GM12801 (cell line): Measurements from ENCODE around the gene HEPHL1.

ENCODE experiments used
- TF ChIP-seq, protein P1 (sequence below): IDR thresholded peaks from one replicate; pipeline ENCODE4 v1.5.1; 2011; ENCODE audit warnings: control low read depth; ENCODE audit not compliant: insufficient read length; ENCODE audit errors: extremely low read depth

HEPHL1 gene

DNA sequence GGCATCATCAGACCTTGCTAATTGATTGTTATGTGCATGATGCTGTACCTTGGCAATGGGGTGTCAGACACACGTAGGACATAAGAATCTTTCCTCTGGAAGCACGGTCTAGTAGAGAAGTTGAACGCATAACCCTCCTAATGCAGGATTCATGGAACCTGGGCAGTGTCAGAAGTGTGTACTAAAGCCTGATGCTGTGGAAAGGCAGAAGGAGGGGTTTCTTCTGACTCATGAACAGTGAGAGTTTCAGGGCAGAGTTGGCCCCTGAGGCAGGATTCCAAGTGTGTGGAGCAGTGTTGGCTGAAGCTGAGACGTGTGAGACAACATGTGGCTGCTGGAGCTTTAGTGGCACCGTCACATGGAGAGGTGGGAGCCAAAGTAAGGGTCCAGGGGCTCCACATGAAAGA is 111.0 kb downstream of the HEPHL1 start:
- TF ChIP-seq, protein P1, sequence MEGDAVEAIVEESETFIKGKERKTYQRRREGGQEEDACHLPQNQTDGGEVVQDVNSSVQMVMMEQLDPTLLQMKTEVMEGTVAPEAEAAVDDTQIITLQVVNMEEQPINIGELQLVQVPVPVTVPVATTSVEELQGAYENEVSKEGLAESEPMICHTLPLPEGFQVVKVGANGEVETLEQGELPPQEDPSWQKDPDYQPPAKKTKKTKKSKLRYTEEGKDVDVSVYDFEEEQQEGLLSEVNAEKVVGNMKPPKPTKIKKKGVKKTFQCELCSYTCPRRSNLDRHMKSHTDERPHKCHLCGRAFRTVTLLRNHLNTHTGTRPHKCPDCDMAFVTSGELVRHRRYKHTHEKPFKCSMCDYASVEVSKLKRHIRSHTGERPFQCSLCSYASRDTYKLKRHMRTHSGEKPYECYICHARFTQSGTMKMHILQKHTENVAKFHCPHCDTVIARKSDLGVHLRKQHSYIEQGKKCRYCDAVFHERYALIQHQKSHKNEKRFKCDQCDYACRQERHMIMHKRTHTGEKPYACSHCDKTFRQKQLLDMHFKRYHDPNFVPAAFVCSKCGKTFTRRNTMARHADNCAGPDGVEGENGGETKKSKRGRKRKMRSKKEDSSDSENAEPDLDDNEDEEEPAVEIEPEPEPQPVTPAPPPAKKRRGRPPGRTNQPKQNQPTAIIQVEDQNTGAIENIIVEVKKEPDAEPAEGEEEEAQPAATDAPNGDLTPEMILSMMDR = no peak

DNA sequence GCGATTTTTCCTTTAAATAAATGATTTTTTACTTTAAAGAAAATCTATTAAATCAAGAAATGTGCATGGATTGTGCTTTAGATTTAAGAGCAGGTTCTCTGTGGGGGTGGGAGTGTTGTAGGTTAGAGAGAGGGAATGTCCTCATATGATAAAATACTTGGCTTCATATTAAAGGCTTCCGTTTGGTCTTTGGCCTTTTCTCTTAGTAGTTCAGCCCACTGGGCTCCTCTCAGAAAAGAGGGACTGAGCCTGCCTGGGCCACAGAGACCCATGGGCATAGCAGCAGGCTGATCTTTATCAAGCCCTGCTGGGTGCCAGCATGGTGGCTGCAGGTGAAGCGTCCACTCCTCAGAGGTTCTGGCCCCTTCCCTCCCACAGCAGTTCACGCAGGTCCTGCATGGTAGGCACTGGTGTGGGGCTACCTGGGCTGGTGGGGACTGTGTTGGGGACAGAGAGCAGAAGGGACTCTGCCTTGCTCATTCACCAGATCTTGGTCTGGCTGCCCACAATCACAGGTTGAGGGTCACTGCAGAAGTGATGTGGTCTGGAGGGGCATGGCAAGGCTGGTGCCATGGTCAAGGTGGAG is 111.8 kb downstream of the HEPHL1 start:
- TF ChIP-seq, protein P1 = no peak

DNA sequence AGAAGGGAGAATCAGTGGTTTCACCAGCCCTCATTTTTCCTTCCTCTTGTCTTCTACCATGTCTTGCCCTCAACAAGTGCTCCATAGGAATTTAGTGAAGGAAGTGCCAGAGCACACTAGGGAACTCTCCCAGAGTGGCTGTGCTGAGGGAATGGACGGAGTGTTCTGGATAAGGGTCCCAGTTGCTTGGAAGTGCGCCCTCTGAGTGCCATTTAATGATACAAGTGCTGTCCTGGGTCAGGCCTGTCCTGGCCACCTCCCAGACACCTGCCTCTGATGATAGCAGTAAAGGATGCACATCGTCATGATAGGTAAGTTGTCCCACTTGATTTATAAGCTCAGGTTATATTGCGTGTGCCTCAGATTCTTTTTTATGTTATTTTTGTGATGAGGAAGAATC is 112.6 kb downstream of the HEPHL1 start:
- TF ChIP-seq, protein P1 = no peak

DNA sequence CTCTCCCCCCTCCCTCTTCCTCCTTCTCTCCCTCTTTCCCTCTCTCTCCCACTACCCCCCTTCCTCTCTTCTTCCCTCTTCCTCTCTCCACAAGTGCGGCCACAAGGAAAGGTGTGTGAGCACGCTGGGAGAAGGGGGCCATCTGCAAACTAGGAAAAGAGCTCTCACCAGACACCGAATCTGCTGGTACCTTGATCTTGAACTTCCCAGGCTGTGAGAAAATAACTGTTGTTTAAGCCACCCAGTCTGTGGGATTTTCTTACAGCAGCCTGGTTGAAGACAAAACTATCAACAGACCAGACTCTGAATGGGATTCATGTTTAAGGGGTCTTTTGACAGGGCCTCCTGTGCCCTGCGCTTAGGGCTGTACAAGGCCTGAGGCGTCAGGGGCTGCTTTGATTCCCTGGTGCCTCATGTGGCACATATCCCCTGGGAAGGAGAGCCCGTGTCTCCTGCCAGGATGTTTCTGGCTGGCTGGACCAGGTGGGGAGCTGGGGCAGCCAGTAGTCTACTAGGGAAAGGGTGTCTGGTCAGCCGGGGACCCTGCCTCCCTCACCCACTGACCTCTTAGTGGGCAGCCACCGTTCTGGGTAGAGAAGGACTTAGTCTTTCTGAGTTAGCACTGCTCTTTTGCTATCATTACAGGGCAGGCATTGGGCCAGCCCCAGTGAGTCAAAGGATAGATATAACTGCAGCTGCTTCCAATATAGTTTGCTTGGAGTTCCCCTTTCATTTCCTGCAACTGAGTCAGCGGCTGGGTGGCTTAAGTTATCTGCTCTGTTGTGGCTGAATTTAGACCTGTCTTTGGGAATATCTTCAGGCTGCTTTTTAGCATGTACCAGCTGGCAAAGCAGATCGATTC is 113.7 kb downstream of the HEPHL1 start:
- TF ChIP-seq, protein P1 = no peak

DNA sequence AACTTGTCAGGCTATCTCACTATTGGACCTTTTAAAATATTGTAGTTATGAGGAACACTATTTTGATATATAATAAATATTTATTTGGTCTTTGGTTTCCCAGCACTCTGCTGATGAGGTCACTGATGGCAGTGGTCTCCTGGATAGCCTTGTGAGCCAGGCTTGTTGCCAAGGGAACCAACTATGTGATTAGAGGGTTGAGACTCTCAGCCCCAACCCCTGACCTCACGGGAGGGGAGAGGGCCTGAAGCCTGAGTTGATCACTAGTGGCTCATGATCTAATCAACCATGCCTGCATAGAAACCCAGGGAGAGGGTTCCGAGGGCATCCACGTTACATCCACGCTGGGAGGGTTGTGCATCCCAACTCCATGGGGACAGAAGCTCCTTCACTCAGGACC is 118.3 kb downstream of the HEPHL1 start:
- TF ChIP-seq, protein P1 = no peak

DNA sequence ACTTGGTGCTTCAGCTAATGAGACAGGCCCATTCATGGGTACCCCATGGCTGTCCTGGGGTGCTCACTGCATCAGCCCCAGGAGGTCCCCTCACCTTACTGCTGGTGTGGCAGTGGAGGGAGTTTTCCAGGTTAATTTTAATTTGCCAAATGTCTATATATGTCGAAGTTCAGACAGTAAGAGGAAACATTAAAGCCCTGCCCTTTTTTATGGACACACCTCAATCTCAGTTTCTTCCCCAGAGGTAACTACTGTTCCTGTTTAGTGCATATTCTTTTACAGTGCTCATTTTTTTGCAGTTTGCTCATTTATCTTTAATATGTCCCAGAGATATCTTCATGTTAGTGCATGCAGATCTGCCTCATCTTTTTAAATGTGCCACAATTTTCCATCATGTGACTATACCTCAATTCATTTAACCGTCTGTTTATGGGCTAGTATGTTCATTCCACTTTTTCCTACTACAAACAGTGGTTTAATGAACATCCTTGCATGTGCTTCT is 119.1 kb downstream of the HEPHL1 start:
- TF ChIP-seq, protein P1 = no peak

DNA sequence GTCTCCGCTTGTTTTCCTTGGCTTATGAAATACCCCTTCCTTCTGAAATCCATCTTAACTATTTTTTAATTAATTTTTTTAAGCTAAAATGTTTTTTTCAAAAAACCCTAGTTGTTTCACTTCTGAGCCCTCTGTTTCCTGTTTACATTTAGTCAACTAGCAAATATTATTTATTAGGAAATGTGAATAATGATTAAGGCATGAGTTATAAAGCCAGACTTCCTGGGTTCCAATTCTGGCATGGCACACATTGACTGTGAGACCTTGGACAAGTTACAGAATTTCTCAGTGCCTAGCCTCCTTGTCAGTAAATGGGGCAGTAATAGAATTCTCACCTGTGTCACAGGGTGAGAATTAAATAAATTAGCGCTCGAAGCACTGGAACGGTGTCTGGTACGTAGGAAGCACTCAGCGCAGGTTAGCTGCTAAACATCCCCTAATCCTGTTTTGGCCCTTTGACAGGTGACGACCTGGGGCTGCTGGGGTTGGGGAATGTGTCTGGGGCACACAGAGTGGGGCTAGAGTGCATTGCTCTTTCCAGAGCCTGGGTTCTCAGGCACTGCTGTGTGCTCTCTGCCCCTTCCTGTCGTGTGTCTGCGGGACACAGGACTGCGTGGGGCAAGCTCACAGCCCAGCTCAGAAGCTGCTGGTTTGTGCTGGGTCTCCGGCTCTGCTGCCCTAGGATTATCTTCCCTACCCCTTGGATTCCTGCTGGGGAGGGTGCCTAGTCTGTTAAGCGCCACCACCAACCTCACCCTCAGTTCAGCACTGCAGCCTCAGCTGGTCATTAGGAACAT is 120.6 kb downstream of the HEPHL1 start:
- TF ChIP-seq, protein P1 = no peak
